Fibroblast of lung (primary cell): ENCODE measurements around the gene LRMDA.

ENCODE experiments used
- CTCF ChIP-seq, 2 donors: IDR thresholded peaks in 1 of 2; conservative IDR thresholded peaks in 1 of 2; 1 replicate in 1 of 2; 2 replicates in 1 of 2; pipeline ENCODE4 v1.5.1; 2011 to 2012; ENCODE audit warnings: low read length in 2 of 2, control low read depth in 1 of 2, inconsistent platforms in 1 of 2, low read depth in 1 of 2, mild to moderate bottlenecking in 1 of 2
- EZH2 ChIP-seq: IDR thresholded peaks from 2 replicates; pipeline ENCODE4 v1.5.1; 2012; ENCODE audit warnings: low read length, control low read depth, mild to moderate bottlenecking; ENCODE audit errors: missing control alignments

GRCh38 chr10:75462865-75463264 lies 31.4 kb downstream of the LRMDA start:
- TF ChIP-seq CTCF (conservative IDR thresholded peaks at IDR 0.05 in 1 of 2, IDR thresholded peaks at IDR 0.05 in 1 of 2; ENCODE audit: low read depth in 1 of 2, low read length in 2 of 2) (no peak), EZH2 (no peak)
